Measurements from ENCODE around the gene GP1BB. TPM values are rescaled to one million over a fixed set of nuclear protein-coding genes. Genes with fewer than 3 reads are reported as not detected.

Gene GP1BB
- polyA plus RNA-seq, 2 of the 4 experiments (the other 2 are of a cell fraction), result 0.06 to 0.48 TPM

- FAIRE-seq, result no peak
- Histone ChIP-seq H3K4me1 (no peaks in the 10 kb centered on the region), H3K9me3 (no peaks in the 10 kb centered on the region), H3K27ac (no peak overlapping the region), H3K4me3 (no peak overlapping the region), H3K4me2 (no peak overlapping the region)
- TF ChIP-seq RCOR1 (IDR thresholded peaks at IDR 0.05; ENCODE audit: low read depth, low read length) (no peak), HMGXB4 (CRISPR knock-in tag; IDR thresholded peaks at IDR 0.05; ENCODE audit: borderline replicate concordance) (no peak), CBX2 (IDR thresholded peaks at IDR 0.05; ENCODE audit: borderline replicate concordance, low read depth) (no peak), ZSCAN20 (CRISPR knock-in tag; IDR thresholded peaks at IDR 0.05) (no peak), RARB (CRISPR knock-in tag; IDR thresholded peaks at IDR 0.05) (no peak), CHD4 (IDR thresholded peaks at IDR 0.05; ENCODE audit: borderline replicate concordance) (no peak), SREBF2 (IDR thresholded peaks at IDR 0.05) (no peak), POLR2AphosphoS2 (conservative IDR thresholded peaks at IDR 0.05; ENCODE audit: low read length) (no peak), ESRRA (IDR thresholded peaks at IDR 0.05; ENCODE audit: borderline replicate concordance, low read length) (no peak), HDAC2 (IDR thresholded peaks at IDR 0.05) (no peak), HEYL (CRISPR knock-in tag; IDR thresholded peaks at IDR 0.05) (no peak), MAX (IDR thresholded peaks at IDR 0.05) (no peak), TP53 (CRISPR knock-in tag; IDR thresholded peaks at IDR 0.05) (no peak), TFCP2L1 (CRISPR knock-in tag; IDR thresholded peaks at IDR 0.05) (no peak), ELK1 (IDR thresholded peaks at IDR 0.05; ENCODE audit: low read depth, low read length) (no peak), PHF8 (IDR thresholded peaks at IDR 0.05; ENCODE audit: borderline replicate concordance, low read depth) (no peak), EP300 (IDR thresholded peaks at IDR 0.05) (no peak), EHMT2 (IDR thresholded peaks at IDR 0.05; ENCODE audit: low read depth) (no peak)
- WGBS (ENCODE audit: missing lambda C conversion rate), result 100% methylated on average over 2 of the region's 13 CpGs
- DNase-seq (ENCODE audit: low read depth in 1 of 2, low spot score in 1 of 2), result no peak
- ChIA-PET CTCF (interaction anchor here (0.9 to 11.1 kb wide), 4 partner anchors 13 to 208 kb away, joined by 3 to 86 read pairs (median 18); no protein-coding TSS in a partner anchor), POLR2A (no interaction called here)
- no peak for ATAC-seq
Observed at GRCh38 chr22:19744350-19745006, 21.1 kb downstream of the GP1BB start.

GRCh38 chr22:19745155-19746101, 22.1 kb downstream of the GP1BB start:
- H3K9me3 ChIP-seq, result no peaks in the 10 kb centered on the region
- CTCF ChIA-PET, result interaction anchor here (0.9 to 11.1 kb wide), 4 partner anchors 12 to 207 kb away, joined by 3 to 86 read pairs (median 18); no protein-coding TSS in a partner anchor

More at GRCh38 chr22:19745155-19746101, 22.1 kb downstream of the GP1BB start:
- Histone ChIP-seq H3K27ac (peak overlapping the region in 1 of 2 experiments; percentile 38; a peak in 1 of 6 replicates), H3K4me1 (peaks cover 6% of the 10 kb centered on the region; the same call in 2 of the 3 replicates), H3K4me3 (no peak overlapping the region), H3K4me2 (no peak overlapping the region)
- no peak for DNase-seq (ENCODE audit: low read depth in 1 of 2, low spot score in 1 of 2)
- POLR2A ChIA-PET, result no interaction called here
- no peak for TF ChIP-seq CHD2 (IDR thresholded peaks at IDR 0.05; ENCODE audit: low read length, partially characterized antibody)
- TF ChIP-seq JUN (IDR thresholded peaks at IDR 0.05), result no peak
- no peak for TF ChIP-seq RAD21 (conservative IDR thresholded peaks at IDR 0.05 in 1 of 2, IDR thresholded peaks at IDR 0.05 in 1 of 2)
- no peak for TF ChIP-seq NFE2L2 (conservative IDR thresholded peaks at IDR 0.05; ENCODE audit: low read length)
- no peak for TF ChIP-seq FOSB (CRISPR knock-in tag; IDR thresholded peaks at IDR 0.05)
- no peak for TF ChIP-seq CBX2 (IDR thresholded peaks at IDR 0.05; ENCODE audit: borderline replicate concordance, low read depth)
- no peak for TF ChIP-seq MAX (IDR thresholded peaks at IDR 0.05)
- TF ChIP-seq RCOR1 (IDR thresholded peaks at IDR 0.05; ENCODE audit: low read depth, low read length), result no peak
- no peak for TF ChIP-seq HES2 (IDR thresholded peaks at IDR 0.05)
- no peak for TF ChIP-seq ZC3H11A (IDR thresholded peaks at IDR 0.05)
- no peak for TF ChIP-seq BCL3 (IDR thresholded peaks at IDR 0.05)
- TF ChIP-seq CBX8 (IDR thresholded peaks at IDR 0.05), result no peak
- no peak for TF ChIP-seq POLR2AphosphoS2 (conservative IDR thresholded peaks at IDR 0.05; ENCODE audit: low read length)
- TF ChIP-seq HMGXB4 (CRISPR knock-in tag; IDR thresholded peaks at IDR 0.05; ENCODE audit: borderline replicate concordance), result no peak
- WGBS (ENCODE audit: missing lambda C conversion rate), result 78% methylated on average over 14 of the region's 24 CpGs
- no peak for ATAC-seq
- FAIRE-seq, result no peak

Data from A549 (cell line).